ENCODE data around the gene ADRM1. TPM values are rescaled to one million over a fixed set of nuclear protein-coding genes. Genes with fewer than 3 reads are reported as not detected.

Gene ADRM1
- total RNA-seq, 2 experiments from 2014 or later, result 87.0 to 128 TPM

GRCh38 chr20:62346398-62347150 lies 43.8 kb downstream of the ADRM1 start:
- no peak overlapping the region for H2AFZ ChIP-seq (ENCODE audit: low read length)
- ChIA-PET POLR2A (no interaction called here), CTCF (ENCODE audit: unreplicated experiment) (no interaction called here)
- H3K27ac ChIP-seq (ENCODE audit: low read depth, low read length, poor library complexity, severe bottlenecking), result no peak overlapping the region
- H3K36me3 ChIP-seq (ENCODE audit: insufficient read depth, low read length), result peaks cover 34% of the 10 kb centered on the region
- DNase-seq (ENCODE audit: low spot score), result no peak
- intact Hi-C loops (cut with micrococcal nuclease; ENCODE audit: unreplicated experiment), result no loop called here
- no peaks in the 10 kb centered on the region for H3K9me2 ChIP-seq (ENCODE audit: insufficient read depth, low read length)
- no peak overlapping the region for H3K4me3 ChIP-seq (ENCODE audit: low read depth, low read length, poor library complexity, severe bottlenecking)
- BruUV-seq (replicated peaks), result no TSS peak
- no peak overlapping the region for H3K4me2 ChIP-seq (ENCODE audit: low read length)
- no peaks in the 10 kb centered on the region for H4K20me1 ChIP-seq (ENCODE audit: insufficient read depth, low read length)
- H3K9me3 ChIP-seq (ENCODE audit: low read length), result 0 out of 2 replicates have a peak, but pooled peaks cover under 1% of the 10 kb centered on the region
- peaks cover 13% of the 10 kb centered on the region for H3K4me1 ChIP-seq (ENCODE audit: insufficient read depth, low read length, poor library complexity, severe bottlenecking)
- peaks cover 2% of the 10 kb centered on the region; the same call in 1 of the 2 replicates for H3K79me2 ChIP-seq (ENCODE audit: insufficient read depth, low read depth, low read length)
- TF ChIP-seq CTCF (conservative IDR thresholded peaks at IDR 0.05; ENCODE audit: low read length) (no peak), EZH2phosphoT487 (IDR thresholded peaks at IDR 0.05; ENCODE audit: borderline replicate concordance, low read depth, low read length) (no peak)

- H3K9me3 ChIP-seq (ENCODE audit: low read length), result no peaks in the 10 kb centered on the region
- peaks cover 31% of the 10 kb centered on the region for H3K36me3 ChIP-seq (ENCODE audit: insufficient read depth, low read length)
- intact Hi-C loops (cut with micrococcal nuclease; ENCODE audit: unreplicated experiment), result no loop called here
- no peak overlapping the region for H3K4me3 ChIP-seq (ENCODE audit: low read depth, low read length, poor library complexity, severe bottlenecking)
- no peak overlapping the region for H2AFZ ChIP-seq (ENCODE audit: low read length)
- peaks cover 8% of the 10 kb centered on the region for H3K4me1 ChIP-seq (ENCODE audit: insufficient read depth, low read length, poor library complexity, severe bottlenecking)
- DNase-seq (ENCODE audit: low spot score), result no peak
- TF ChIP-seq EZH2phosphoT487 (IDR thresholded peaks at IDR 0.05; ENCODE audit: borderline replicate concordance, low read depth, low read length) (no peak), CTCF (conservative IDR thresholded peaks at IDR 0.05; ENCODE audit: low read length) (no peak)
- no peaks in the 10 kb centered on the region for H4K20me1 ChIP-seq (ENCODE audit: insufficient read depth, low read length)
- no peak overlapping the region for H3K27ac ChIP-seq (ENCODE audit: low read depth, low read length, poor library complexity, severe bottlenecking)
- no peak overlapping the region for H3K4me2 ChIP-seq (ENCODE audit: low read length)
- H3K79me2 ChIP-seq (ENCODE audit: insufficient read depth, low read depth, low read length), result no peaks in the 10 kb centered on the region
- no peaks in the 10 kb centered on the region for H3K9me2 ChIP-seq (ENCODE audit: insufficient read depth, low read length)
- BruUV-seq (replicated peaks), result no TSS peak
- ChIA-PET POLR2A (no interaction called here), CTCF (ENCODE audit: unreplicated experiment) (no interaction called here)
These were observed 44.3 kb downstream of the ADRM1 start for GRCh38 chr20:62347151-62347404.

DNA sequence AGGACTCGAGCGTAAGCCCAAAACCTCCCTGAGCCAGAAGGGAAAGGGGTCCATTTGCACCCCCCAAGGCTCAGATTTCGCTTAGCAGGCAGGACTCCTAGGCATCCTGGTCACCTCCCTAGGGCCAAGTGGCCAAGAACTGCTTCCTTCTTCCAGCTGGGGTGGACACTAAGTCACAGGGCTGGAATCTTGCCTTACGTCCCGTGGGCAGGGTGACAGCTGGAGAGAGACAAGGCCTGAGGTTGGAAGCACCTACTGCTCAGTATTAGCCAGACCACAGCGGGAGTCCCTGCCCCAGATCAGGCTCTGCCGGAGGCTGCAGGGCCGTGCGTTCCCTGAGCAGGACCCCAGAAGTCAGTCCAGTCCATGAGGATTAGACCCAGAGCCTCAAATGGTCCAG lies 44.6 kb downstream of the ADRM1 start:
- Histone ChIP-seq H3K4me1 (ENCODE audit: insufficient read depth, low read length, poor library complexity, severe bottlenecking) (peaks cover 5% of the 10 kb centered on the region), H3K4me2 (ENCODE audit: low read length) (no peak overlapping the region), H3K9me3 (ENCODE audit: low read length) (no peaks in the 10 kb centered on the region), H3K4me3 (ENCODE audit: low read depth, low read length, poor library complexity, severe bottlenecking) (no peak overlapping the region), H2AFZ (ENCODE audit: low read length) (no peak overlapping the region), H3K9me2 (ENCODE audit: insufficient read depth, low read length) (no peaks in the 10 kb centered on the region), H3K27ac (ENCODE audit: low read depth, low read length, poor library complexity, severe bottlenecking) (no peak overlapping the region), H3K36me3 (ENCODE audit: insufficient read depth, low read length) (peaks cover 31% of the 10 kb centered on the region), H3K79me2 (ENCODE audit: insufficient read depth, low read depth, low read length) (no peaks in the 10 kb centered on the region), H4K20me1 (ENCODE audit: insufficient read depth, low read length) (no peaks in the 10 kb centered on the region)
- intact Hi-C loops (cut with micrococcal nuclease; ENCODE audit: unreplicated experiment), result no loop called here
- POLR2A ChIA-PET, result no interaction called here
- no TSS peak for BruUV-seq (replicated peaks)
- no peak for TF ChIP-seq CTCF (conservative IDR thresholded peaks at IDR 0.05; ENCODE audit: low read length)
- TF ChIP-seq EZH2phosphoT487 (IDR thresholded peaks at IDR 0.05; ENCODE audit: borderline replicate concordance, low read depth, low read length), result no peak
- DNase-seq (ENCODE audit: low spot score), result no peak
- CTCF ChIA-PET (ENCODE audit: unreplicated experiment), result no interaction called here

Data from OCI-LY7 (cell line).